Tibial artery (tissue), 4 donors: ENCODE data around the gene ANKRD55.

Experiments
- DNase-seq, 2 donors: peaks; one replicate each; pipeline ENCODE4 v3.0.0-alpha.2; 2019
- H3K27ac ChIP-seq, 2 donors: fragments of 200-600 bp; sonication (generic) in 1 of 2; 1 replicate in 1 of 2; 2 replicates in 1 of 2; pipeline ENCODE4 v1.5.1; 2018 to 2019; ENCODE audit warnings: mild to moderate bottlenecking in 1 of 2
- H3K27me3 ChIP-seq, 2 donors: fragments of 200-600 bp; sonication (generic) in 1 of 2; one replicate each; pipeline versions ENCODE4 v1.5.1 to v1.6.0; 2016 to 2019
- H3K36me3 ChIP-seq, 3 donors: fragments of 200-600 bp; sonication (generic) in 2 of 3; one replicate each; pipeline ENCODE4 v1.5.1; 2016 to 2019; ENCODE audit warnings: mild to moderate bottlenecking in 2 of 3
- H3K4me1 ChIP-seq, 4 donors: fragments of 200-600 bp; sonication (generic) in 2 of 4; 1 replicate in 3 of 4; 2 replicates in 1 of 4; pipeline ENCODE4 v1.5.1; 2016 to 2019
- H3K4me3 ChIP-seq, 2 donors: fragments of 200-600 bp; sonication (generic) in 1 of 2; 1 replicate in 1 of 2; 2 replicates in 1 of 2; pipeline ENCODE4 v1.5.1; 2018 to 2019; ENCODE audit warnings: mild to moderate bottlenecking in 2 of 2
- H3K9me3 ChIP-seq, 3 donors: fragments of 200-600 bp; sonication (generic) in 1 of 3; one replicate each; pipeline ENCODE4 v1.5.1; 2016 to 2019
- intact Hi-C: fragments of 100-400 bp; cut with DNase I; formaldehyde crosslinking; loops from one replicate; pipeline ENCODE4 v1.15.0; 2023; ENCODE audit warnings: low total_unique reads
- TF ChIP-seq, protein P1 (sequence below), 2 experiments: fragments of 200-600 bp in 1 of 2; fragments of 450-650 bp in 1 of 2; IDR thresholded peaks; one replicate each; pipeline ENCODE4 v1.5.1; 2017 to 2019; ENCODE audit warnings: antibody characterized with exemption in 2 of 2, mild to moderate bottlenecking in 1 of 2, moderate library complexity in 1 of 2

The ANKRD55 gene

DNA sequence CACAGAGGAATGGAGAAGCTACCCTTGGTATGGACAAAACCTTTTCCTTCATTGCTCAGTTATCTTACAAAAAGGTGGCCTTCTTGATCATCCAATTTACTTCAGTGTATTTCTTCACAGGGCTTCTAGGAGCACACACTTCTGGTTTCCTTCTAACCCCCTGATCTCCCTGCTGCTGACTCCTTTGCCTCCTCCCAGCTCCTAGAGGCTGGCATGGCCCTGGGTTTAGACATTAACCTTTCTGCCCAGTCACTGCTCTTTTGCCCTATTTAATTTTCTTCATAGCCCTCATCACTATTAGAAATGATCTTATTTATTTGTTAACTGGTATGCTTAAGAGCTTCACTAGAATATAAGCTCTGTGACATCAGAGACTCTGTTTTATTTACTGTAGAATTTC lies 63.2 kb downstream of the ANKRD55 start:
- H3K27ac ChIP-seq: no peak overlapping the region
- no peaks in the 10 kb centered on the region for H3K27me3 ChIP-seq
- TF ChIP-seq, protein P1, sequence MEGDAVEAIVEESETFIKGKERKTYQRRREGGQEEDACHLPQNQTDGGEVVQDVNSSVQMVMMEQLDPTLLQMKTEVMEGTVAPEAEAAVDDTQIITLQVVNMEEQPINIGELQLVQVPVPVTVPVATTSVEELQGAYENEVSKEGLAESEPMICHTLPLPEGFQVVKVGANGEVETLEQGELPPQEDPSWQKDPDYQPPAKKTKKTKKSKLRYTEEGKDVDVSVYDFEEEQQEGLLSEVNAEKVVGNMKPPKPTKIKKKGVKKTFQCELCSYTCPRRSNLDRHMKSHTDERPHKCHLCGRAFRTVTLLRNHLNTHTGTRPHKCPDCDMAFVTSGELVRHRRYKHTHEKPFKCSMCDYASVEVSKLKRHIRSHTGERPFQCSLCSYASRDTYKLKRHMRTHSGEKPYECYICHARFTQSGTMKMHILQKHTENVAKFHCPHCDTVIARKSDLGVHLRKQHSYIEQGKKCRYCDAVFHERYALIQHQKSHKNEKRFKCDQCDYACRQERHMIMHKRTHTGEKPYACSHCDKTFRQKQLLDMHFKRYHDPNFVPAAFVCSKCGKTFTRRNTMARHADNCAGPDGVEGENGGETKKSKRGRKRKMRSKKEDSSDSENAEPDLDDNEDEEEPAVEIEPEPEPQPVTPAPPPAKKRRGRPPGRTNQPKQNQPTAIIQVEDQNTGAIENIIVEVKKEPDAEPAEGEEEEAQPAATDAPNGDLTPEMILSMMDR (IDR thresholded peaks at IDR 0.05): no peak
- peaks cover 0 to 33% (median 14%) of the 10 kb centered on the region in 4 donors for H3K4me1 ChIP-seq
- no peak for DNase-seq
- no peak overlapping the region for H3K4me3 ChIP-seq
- intact Hi-C loops: no loop called here
- H3K9me3 ChIP-seq: no peaks in the 10 kb centered on the region
- H3K36me3 ChIP-seq: no peaks in the 10 kb centered on the region

DNA sequence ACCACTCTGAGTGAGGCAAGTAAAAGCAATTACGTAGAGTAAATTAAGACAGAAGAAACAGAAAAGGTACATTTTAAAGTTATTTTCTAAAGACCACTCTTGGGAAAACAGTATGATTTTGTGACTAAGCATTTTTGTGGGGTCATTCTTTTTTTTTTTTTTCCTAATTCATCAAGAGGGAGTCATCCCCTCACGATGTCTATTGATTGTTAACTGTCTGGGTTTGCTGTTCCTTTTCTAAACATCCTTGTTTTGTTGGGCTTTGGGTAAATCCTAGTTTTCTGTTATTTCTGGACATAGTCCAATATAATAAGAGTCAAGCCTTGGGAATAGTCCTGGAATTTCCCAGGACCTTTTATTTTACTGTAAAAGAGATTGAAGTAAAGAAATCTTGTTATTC lies 63.8 kb downstream of the ANKRD55 start:
- Histone ChIP-seq H3K4me1 (peaks cover 0 to 30% (median 16%) of the 10 kb centered on the region in 4 donors), H3K36me3 (no peaks in the 10 kb centered on the region), H3K9me3 (no peaks in the 10 kb centered on the region), H3K27ac (no peak overlapping the region), H3K4me3 (no peak overlapping the region), H3K27me3 (no peaks in the 10 kb centered on the region)
- no peak for DNase-seq
- TF ChIP-seq, protein P1 (IDR thresholded peaks at IDR 0.05): no peak
- intact Hi-C loops: no loop called here

DNA sequence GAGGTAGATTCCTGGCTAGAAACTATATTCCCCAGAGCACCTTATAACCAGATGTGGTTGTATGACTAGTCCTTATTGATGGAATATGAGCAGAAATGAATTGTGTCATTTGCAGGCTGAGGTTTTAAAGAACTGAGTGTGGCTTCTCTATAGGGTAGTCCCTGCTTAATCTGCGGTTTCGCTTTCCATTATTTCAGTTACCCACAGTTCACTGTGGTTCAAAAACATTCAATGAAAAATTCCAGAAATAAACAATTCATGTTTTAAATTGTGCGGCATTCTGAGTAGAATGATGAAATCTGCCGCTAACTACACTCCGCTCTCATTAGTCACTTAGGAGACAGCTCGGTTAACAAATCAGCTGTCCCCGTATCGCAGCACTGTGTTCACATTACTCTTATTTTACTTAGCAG lies 65.1 kb downstream of the ANKRD55 start:
- peaks cover 0 to 30% (median 16%) of the 10 kb centered on the region in 4 donors for H3K4me1 ChIP-seq
- no peaks in the 10 kb centered on the region for H3K36me3 ChIP-seq
- no peak overlapping the region for H3K4me3 ChIP-seq
- H3K27ac ChIP-seq: no peak overlapping the region
- TF ChIP-seq, protein P1 (IDR thresholded peaks at IDR 0.05): no peak
- DNase-seq: no peak
- H3K27me3 ChIP-seq: peaks cover 0 to under 1% of the 10 kb centered on the region in 2 donors
- intact Hi-C loops: no loop called here
- no peaks in the 10 kb centered on the region for H3K9me3 ChIP-seq

DNA sequence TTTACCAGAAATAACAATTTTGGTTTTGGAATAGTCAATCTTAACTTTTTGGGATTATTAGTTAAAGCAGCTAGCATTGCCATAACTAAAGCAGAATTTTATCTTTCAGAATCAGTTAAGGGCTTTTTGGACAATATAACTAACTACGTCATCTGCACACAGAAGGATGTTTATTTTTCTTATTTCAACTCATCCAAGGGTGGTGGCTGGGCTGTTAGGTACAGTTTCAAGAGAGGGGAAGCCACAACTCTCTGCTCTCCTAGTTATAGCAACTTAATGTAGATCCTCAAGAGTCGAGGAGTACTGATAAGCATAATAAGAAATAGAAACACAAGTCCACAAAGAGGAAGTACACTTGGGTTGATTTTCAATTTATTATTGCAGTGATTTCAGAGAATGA lies 65.6 kb downstream of the ANKRD55 start:
- TF ChIP-seq, protein P1 (IDR thresholded peaks at IDR 0.05): no peak
- intact Hi-C loops: no loop called here

DNA sequence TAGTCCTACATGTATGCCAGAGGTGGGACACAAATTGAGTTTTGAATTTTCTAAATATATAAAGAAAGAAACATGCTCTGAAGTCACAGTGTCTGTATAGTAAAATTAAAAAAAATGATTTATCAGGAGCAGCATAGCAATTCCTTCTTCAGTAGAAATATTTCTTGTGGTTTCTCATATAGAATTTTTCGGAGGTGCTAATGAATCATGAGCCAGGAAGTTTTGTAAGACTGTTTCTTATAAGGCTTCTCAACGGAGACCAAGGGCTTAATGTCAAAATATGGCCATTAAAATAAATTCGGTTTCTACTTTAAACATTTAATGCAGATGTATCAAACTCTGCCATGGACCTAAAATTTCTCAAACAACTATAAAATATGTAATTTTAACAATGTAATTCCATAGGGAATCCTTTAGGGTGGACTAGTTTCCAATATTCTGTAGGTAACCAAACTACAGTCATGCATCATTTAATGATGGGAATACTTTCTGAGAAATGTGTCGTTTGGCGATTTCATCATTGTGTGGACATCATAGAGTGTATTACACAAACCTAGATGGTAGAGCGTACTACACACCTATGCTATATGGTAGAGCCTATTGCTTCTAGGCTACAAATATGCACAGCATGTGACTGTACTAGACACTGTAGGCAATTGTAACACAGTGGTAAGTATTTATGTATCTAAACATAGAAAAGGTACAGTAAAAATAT lies 66.3 kb downstream of the ANKRD55 start:
- no peak for DNase-seq
- no peak overlapping the region for H3K27ac ChIP-seq
- intact Hi-C loops: no loop called here
- peaks cover 0 to 29% (median 16%) of the 10 kb centered on the region in 4 donors for H3K4me1 ChIP-seq
- no peak overlapping the region for H3K4me3 ChIP-seq
- H3K27me3 ChIP-seq: peaks cover 0 to 3% of the 10 kb centered on the region in 2 donors
- TF ChIP-seq, protein P1 (IDR thresholded peaks at IDR 0.05): no peak
- H3K9me3 ChIP-seq: no peaks in the 10 kb centered on the region
- no peaks in the 10 kb centered on the region for H3K36me3 ChIP-seq

More for the DNA sequence above, 65.6 kb downstream of the ANKRD55 start:
- Histone ChIP-seq H3K36me3 (no peaks in the 10 kb centered on the region), H3K4me3 (no peak overlapping the region), H3K27me3 (peaks cover 0 to 3% of the 10 kb centered on the region in 2 donors), H3K4me1 (peaks cover 0 to 30% (median 16%) of the 10 kb centered on the region in 4 donors), H3K9me3 (no peaks in the 10 kb centered on the region), H3K27ac (no peak overlapping the region)
- DNase-seq: no peak
